Subcutaneous adipose tissue (tissue), 4 donors: ENCODE results near the gene ZNF367. TPM values are rescaled to one million over a fixed set of nuclear protein-coding genes. Genes with fewer than 3 reads are reported as not detected.

Source experiments
- total RNA-seq, 4 donors: library from RNA; depleted of rRNA; stranded (reverse); fragments of >200 nt; gene quantifications; one replicate each; pipeline ENCODE4 v1.1.0, GENCODE V29; 2016
- TF ChIP-seq, protein P1 (sequence below): fragments of 450-650 bp; IDR thresholded peaks from one replicate; pipeline ENCODE4 v1.5.1; 2016; ENCODE audit warnings: low read depth, mild to moderate bottlenecking, control low read depth, antibody characterized with exemption, moderate library complexity

Gene ZNF367
- total RNA-seq, 4 donors from 2014 or later, result 0.49 to 2.1 (median 1.5) TPM

- TF ChIP-seq, protein P1, sequence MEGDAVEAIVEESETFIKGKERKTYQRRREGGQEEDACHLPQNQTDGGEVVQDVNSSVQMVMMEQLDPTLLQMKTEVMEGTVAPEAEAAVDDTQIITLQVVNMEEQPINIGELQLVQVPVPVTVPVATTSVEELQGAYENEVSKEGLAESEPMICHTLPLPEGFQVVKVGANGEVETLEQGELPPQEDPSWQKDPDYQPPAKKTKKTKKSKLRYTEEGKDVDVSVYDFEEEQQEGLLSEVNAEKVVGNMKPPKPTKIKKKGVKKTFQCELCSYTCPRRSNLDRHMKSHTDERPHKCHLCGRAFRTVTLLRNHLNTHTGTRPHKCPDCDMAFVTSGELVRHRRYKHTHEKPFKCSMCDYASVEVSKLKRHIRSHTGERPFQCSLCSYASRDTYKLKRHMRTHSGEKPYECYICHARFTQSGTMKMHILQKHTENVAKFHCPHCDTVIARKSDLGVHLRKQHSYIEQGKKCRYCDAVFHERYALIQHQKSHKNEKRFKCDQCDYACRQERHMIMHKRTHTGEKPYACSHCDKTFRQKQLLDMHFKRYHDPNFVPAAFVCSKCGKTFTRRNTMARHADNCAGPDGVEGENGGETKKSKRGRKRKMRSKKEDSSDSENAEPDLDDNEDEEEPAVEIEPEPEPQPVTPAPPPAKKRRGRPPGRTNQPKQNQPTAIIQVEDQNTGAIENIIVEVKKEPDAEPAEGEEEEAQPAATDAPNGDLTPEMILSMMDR, result no peak
Measured at GRCh38 chr9:96413302-96414221, 4.6 kb downstream of the ZNF367 start.

DNA sequence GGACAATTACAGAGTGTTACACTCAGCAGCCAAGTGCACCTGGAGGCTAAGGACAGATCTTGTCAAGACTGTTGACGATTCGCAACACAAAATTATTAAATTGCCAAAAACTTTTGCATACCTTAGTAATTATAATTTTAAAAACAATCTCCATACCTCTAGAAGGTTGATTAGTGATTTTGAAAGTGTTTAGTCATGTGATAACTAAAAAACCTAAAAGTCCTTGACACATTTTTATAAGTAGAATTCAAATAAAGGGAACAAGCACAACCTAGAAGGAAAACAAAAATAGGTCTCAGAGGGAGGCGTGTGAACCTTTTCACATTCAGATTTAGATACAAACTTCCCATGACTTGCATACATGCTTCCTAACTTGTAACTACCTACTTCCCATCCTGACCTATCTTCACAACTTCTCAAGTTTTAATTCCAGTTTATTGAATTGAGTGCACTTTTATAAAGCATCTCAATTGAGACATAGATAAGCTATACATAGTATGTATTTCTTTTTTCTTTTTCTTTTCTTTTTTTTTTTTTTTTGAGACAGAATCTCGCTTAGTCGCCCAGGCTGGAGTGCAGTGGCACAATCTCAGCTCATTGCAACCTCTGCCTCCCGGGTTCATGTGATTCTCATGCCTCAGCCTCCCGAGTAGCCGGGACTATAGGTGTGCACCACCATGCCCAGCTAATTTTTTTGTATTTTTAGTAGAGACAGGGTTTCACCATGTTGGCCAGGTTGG is 5.8 kb downstream of the ZNF367 start:
- TF ChIP-seq, protein P1, result no peak

- TF ChIP-seq, protein P1, result no peak
Measured at GRCh38 chr9:96411129-96411838, 6.9 kb downstream of the ZNF367 start.

DNA sequence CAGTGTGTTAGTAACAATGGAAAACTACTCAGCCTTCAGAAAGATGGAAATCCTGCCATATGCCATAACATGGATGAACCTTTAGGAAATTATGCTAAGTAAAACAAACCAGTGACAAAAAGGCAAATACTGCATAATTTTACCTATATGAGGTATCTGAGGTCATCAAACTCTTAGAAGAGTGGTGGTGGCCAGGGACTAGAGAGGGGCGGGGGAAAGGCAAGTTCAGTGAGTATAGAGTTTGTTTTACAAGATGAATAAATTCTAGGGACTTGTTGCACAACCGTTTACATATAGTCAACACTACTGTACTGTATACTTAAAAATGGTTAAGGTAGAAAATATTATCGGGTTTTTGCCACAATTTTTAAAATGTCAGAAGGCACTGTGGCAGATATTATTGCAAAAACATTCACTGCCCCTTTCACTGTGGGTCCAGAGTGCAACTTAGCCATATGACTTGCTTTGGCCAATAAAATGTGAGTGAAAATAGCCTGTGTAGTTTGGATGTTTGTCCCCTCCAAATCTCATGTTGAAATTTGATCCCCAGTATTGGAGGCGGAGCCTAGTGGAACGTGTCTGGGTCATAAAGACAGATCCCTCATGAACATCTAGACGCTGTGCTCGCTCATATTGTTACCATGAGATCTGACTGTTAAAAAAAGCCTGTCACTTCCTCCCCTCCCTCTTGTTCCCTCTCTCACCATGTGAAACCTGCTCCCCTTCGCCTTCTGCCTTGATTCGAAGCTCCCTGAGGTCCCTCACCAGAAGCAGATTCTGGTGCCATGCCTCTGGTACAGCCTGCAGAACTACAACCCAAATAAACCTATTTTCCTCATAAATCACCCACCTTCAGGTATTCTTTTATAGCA is 9.5 kb downstream of the ZNF367 start:
- TF ChIP-seq, protein P1, result no peak

DNA sequence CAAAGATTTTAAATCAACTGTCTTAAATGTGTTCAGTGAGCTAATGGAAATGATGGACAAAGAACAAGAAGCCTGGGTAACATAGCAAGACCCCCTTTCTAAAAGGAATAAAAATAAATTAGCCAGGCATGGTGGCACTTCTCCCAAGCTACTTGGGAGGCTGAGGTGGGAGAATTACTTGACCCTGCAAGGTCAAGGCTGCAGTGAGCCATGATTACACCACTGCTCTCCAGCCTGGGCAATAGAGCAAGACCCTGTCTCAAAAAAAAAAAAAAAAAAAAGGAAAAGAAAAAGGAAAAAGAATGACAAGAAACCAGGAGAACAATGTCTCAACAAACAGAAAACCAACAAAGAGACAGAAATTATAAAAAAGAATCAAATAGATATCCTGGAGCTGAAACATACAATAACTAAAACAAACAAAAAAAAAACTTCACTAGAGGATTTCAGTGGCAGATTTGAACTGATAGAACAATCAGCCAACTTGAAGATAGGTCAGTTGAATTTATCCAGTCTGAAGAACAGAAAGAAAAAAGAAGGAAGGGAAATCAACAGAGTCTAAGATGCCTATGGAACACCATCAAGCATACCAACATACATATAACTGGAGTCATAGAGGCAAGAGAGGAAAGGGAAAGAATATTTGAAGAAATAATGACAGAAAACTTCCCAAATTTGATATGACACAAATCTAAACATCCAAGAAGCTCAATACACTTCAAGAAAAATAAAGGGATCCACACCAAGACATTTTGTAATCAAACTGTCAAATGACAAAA is 17.8 kb downstream of the ZNF367 start:
- TF ChIP-seq, protein P1, result no peak

DNA sequence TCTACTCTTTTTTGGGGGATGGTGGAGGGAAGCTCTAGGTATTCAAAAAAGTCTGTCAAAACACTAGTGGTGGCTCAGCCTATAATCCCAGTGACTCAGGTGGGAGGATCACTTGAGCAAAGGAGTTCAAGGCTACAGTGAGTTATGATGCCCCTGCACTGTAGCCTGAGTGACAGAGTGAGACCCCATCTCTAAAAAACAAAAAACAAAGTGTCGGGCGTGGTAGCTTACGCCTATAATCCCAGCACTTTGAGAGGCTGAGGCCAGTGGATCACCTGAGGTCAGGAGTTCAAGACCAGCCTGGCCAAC is 18.9 kb downstream of the ZNF367 start:
- TF ChIP-seq, protein P1, result no peak
